SK-N-SH treated with all-trans-retinoic acid at 6 μM for 48 hours (cell line): ENCODE results near the gene RGPD4.

Experiments
- ARNTL ChIP-seq: fragments of 450-650 bp; formaldehyde crosslinking; IDR thresholded peaks from 2 replicates; pipeline ENCODE4 v1.5.0; 2020; ENCODE audit warnings: low read depth, mild to moderate bottlenecking, moderate library complexity, borderline replicate concordance
- BACH2 ChIP-seq: fragments of 250-450 bp; sonication (Bioruptor Pico); IDR thresholded peaks from 2 replicates; pipeline ENCODE4 v1.9.0; 2021; ENCODE audit warnings: mild to moderate bottlenecking, borderline replicate concordance
- ESRRG ChIP-seq: fragments of 250-450 bp; sonication (Bioruptor Pico); IDR thresholded peaks from 2 replicates; pipeline ENCODE4 v1.6.1; 2021; ENCODE audit warnings: mild to moderate bottlenecking
- ISL1 ChIP-seq: fragments of 250-450 bp; sonication (Bioruptor Pico); IDR thresholded peaks from 2 replicates; pipeline ENCODE4 v2.1.2; 2022; ENCODE audit warnings: mild to moderate bottlenecking, moderate library complexity
- RARB ChIP-seq: fragments of 250-450 bp; sonication (Bioruptor Pico); IDR thresholded peaks from 2 replicates; pipeline ENCODE4 v1.8.0; 2021; ENCODE audit warnings: mild to moderate bottlenecking, moderate library complexity
- SNAI2 ChIP-seq: fragments of 250-450 bp; sonication (Bioruptor Pico); IDR thresholded peaks from 2 replicates; pipeline ENCODE4 v1.5.0; 2020; ENCODE audit warnings: mild to moderate bottlenecking, moderate library complexity
- TCF4 ChIP-seq: fragments of 250-450 bp; sonication (Bioruptor Pico); IDR thresholded peaks from 2 replicates; pipeline ENCODE4 v1.8.0; 2021; ENCODE audit warnings: mild to moderate bottlenecking, moderate library complexity, borderline replicate concordance
- ZFP3 ChIP-seq: fragments of 250-450 bp; sonication (Bioruptor Pico); IDR thresholded peaks from 2 replicates; pipeline ENCODE4 v1.5.0; 2020; ENCODE audit warnings: mild to moderate bottlenecking, moderate library complexity
- ZNF8 ChIP-seq: fragments of 450-650 bp; formaldehyde crosslinking; IDR thresholded peaks from 2 replicates; pipeline ENCODE4 v1.5.0; 2020; ENCODE audit warnings: mild to moderate bottlenecking, moderate library complexity
- TF ChIP-seq, protein P1 (sequence below): fragments of 250-450 bp; sonication (Bioruptor Pico); IDR thresholded peaks from 2 replicates; pipeline ENCODE4 v1.5.1; 2020; ENCODE audit warnings: low read depth, mild to moderate bottlenecking, moderate library complexity
- TF ChIP-seq, protein P2 (sequence below): fragments of 250-450 bp; sonication (Bioruptor Pico); IDR thresholded peaks from 2 replicates; pipeline ENCODE4 v1.8.0; 2020; ENCODE audit warnings: mild to moderate bottlenecking, moderate library complexity, borderline replicate concordance
- TF ChIP-seq, protein P3 (sequence below): fragments of 250-450 bp; sonication (Bioruptor Pico); IDR thresholded peaks from 2 replicates; pipeline ENCODE4 v1.8.0; 2021; ENCODE audit warnings: low read depth, mild to moderate bottlenecking, moderate library complexity, borderline replicate concordance

DNA sequence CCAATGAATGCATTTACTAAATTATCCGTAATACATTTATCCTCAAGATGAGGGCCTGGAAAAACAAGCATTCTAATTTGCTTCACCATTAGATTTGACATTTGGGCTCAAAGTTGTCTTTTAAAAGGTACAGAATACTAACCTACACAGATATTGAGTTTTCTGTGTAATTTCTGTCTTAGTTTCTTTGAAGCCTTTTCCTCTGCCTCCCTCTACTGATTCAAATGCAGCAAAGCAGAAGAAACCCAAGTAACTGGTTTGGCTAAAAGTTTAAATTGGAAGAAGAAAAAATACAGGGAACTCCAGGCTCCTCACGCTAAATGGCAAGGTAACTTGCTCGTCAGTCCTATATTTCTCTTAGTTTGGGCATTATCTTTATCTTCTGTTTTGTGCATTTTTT lies 106.3 kb downstream of the RGPD4 start:
- TF ChIP-seq BACH2 (CRISPR knock-in tag) (no peak), TCF4 (CRISPR knock-in tag) (no peak), ESRRG (CRISPR knock-in tag) (no peak), SNAI2 (CRISPR knock-in tag) (no peak), ZNF8 (CRISPR knock-in tag) (no peak), ZFP3 (CRISPR knock-in tag) (no peak), RARB (CRISPR knock-in tag) (no peak), ARNTL (CRISPR knock-in tag) (no peak), ISL1 (CRISPR knock-in tag) (no peak)
- TF ChIP-seq, protein P1, sequence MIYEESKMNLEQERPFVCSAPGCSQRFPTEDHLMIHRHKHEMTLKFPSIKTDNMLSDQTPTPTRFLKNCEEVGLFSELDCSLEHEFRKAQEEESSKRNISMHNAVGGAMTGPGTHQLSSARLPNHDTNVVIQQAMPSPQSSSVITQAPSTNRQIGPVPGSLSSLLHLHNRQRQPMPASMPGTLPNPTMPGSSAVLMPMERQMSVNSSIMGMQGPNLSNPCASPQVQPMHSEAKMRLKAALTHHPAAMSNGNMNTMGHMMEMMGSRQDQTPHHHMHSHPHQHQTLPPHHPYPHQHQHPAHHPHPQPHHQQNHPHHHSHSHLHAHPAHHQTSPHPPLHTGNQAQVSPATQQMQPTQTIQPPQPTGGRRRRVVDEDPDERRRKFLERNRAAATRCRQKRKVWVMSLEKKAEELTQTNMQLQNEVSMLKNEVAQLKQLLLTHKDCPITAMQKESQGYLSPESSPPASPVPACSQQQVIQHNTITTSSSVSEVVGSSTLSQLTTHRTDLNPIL (CRISPR knock-in tag) = no peak
- TF ChIP-seq, protein P2, sequence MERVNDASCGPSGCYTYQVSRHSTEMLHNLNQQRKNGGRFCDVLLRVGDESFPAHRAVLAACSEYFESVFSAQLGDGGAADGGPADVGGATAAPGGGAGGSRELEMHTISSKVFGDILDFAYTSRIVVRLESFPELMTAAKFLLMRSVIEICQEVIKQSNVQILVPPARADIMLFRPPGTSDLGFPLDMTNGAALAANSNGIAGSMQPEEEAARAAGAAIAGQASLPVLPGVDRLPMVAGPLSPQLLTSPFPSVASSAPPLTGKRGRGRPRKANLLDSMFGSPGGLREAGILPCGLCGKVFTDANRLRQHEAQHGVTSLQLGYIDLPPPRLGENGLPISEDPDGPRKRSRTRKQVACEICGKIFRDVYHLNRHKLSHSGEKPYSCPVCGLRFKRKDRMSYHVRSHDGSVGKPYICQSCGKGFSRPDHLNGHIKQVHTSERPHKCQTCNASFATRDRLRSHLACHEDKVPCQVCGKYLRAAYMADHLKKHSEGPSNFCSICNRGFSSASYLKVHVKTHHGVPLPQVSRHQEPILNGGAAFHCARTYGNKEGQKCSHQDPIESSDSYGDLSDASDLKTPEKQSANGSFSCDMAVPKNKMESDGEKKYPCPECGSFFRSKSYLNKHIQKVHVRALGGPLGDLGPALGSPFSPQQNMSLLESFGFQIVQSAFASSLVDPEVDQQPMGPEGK (CRISPR knock-in tag) = no peak
- TF ChIP-seq, protein P3, sequence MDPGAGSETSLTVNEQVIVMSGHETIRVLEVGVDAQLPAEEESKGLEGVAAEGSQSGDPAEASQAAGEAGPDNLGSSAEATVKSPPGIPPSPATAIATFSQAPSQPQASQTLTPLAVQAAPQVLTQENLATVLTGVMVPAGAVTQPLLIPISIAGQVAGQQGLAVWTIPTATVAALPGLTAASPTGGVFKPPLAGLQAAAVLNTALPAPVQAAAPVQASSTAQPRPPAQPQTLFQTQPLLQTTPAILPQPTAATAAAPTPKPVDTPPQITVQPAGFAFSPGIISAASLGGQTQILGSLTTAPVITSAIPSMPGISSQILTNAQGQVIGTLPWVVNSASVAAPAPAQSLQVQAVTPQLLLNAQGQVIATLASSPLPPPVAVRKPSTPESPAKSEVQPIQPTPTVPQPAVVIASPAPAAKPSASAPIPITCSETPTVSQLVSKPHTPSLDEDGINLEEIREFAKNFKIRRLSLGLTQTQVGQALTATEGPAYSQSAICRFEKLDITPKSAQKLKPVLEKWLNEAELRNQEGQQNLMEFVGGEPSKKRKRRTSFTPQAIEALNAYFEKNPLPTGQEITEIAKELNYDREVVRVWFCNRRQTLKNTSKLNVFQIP (CRISPR knock-in tag) = no peak
